Hippocampal formation (tissue), 2 donors: ENCODE data around the gene TGFBR2.

Experiments
- DNase-seq, 2 donors: peaks; one replicate each; lab custom pipeline; 2025; lab: John Stamatoyannopoulos, UW

Gene TGFBR2

DNA sequence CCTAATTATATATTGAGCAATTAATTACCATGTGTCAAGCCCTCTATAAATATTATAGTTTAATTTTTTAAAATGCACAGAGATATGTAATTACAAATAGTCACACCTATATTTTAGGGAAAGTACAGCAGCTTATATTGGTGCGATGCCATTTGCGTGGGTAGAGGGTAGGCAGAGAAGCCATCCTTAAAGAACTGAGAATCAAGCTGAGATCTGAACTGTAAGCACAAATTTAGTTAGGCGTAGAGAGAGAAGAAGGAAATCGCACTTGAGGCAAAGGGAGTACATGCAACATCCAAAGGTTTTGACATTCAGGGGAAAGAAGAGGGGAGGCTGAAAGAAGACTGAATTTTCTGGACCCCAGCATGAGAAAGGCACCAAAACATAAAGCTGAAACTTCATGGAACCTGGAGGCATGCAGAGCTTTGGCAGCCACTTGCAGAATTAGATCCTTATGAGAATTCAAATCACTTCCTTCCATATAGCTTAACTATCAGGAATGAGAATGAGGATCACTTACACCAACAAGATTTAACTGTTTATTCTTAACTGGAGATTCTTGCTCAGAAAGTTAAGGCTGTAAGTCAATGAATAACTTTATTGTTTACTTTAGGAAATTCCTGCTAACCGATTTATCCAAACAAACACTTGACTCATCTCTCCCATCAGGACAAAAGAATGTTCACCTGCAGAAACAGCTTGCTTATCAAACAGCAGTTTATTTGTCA is 114.3 kb downstream of the TGFBR2 start:
- no peak for DNase-seq

DNA sequence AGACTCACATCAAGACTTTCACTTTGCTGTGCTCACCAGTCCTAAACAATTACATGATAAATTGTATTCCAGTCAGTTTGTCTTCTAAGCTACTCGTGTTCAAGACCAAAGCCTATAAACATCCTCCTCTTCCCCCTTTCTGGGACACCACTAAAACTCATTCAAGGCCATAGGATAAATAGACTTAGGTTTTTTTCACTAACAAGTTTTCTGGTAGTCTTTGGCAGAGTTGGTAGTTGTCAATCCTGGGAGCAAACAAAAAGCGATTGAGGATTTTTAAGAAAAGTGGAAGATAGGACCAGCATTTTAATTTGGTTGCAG is 114.9 kb downstream of the TGFBR2 start:
- DNase-seq, result no peak

DNA sequence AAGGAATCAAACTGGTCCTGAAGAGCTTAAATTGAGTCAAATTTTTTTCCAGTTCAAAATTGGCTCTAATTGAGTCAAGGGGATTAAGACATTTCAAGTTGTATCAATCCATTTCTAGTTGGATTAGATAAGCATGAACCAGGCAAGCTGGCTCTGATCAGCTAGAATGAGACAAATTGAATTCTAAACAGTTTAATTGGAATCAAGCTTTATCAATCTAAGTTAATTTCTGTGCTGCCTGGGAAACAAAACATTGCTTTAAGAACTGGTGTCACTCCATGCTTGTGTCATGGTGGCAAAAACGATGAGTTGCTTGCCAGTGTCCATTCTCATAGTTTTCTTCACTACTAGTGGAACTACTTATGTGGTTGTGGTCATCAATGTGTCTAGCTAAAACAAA is 116.8 kb downstream of the TGFBR2 start:
- no peak for DNase-seq

DNA sequence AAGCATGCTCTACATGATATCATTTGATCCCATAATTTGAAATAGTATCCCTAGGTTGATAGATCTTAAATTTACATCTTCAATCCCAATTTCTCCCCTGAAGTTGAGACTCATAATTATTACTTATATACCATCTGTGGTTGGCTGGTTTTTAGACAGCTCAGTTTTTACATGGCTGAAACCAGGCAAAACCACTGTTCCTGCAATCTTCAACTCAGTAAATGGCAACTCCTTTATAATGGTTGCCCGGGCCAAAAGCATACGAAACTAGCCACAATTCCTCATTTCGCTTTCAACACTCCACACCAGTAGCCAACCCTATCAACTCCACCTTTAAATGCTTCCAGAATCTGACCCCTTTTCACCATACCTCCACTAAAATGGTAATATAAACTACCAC is 118.5 kb downstream of the TGFBR2 start:
- no peak for DNase-seq

DNA sequence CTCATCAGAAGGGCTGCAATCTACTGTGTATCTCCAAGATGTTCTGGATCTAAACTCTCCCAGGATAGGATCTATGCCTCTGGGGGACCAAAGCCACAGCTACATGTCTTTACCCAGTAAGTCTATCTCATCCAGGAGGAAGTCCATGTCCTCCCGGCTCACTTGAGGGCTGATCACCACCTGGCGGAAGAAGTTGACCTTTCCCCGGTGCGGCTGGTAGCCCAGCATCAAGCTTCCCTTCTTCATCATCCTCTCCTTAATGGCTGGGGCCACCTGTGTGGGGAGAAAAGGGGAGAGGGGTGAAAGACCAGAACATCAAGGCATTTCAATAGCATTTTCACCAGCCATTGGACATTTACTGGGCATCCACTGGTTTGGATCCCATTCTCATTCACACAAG is 121.7 kb downstream of the TGFBR2 start:
- no peak for DNase-seq

DNA sequence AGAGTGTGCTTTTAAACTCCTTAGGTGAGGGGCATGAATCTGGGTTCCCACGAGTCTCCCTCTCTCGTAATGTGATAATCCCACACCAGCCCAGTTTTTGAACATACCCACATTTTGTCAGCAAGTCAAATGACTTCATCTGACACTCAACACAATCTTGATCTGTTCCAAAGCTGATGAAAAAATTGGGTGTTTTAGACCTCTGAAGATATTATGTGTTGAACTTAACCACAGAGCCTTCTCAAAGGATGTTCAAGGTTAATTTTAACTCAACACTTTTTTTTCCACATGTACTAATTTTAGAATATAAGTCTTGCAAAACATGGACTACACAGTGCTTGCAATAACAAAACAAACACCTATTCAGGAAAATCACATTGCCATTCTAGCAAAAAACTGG is 123.1 kb downstream of the TGFBR2 start:
- DNase-seq, result no peak

DNA sequence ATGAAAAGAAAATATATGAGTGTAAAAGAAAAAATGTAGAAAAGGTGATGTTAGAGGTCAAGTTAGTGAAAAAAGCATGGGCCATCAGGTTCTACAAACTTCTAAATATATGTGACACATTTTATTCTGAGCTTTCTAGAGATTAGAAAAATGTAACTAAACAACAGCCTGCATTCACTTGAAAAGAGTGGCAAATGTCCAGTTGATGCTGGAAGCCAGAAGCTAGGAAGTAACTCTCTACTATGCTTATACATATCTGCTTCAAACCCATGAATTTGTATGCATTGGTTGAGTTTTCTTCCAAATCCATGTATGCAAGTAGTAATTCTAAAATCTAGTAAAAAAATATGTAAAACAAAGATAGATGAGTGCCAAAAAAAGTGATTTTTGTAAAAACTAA is 123.5 kb downstream of the TGFBR2 start:
- no peak for DNase-seq

DNA sequence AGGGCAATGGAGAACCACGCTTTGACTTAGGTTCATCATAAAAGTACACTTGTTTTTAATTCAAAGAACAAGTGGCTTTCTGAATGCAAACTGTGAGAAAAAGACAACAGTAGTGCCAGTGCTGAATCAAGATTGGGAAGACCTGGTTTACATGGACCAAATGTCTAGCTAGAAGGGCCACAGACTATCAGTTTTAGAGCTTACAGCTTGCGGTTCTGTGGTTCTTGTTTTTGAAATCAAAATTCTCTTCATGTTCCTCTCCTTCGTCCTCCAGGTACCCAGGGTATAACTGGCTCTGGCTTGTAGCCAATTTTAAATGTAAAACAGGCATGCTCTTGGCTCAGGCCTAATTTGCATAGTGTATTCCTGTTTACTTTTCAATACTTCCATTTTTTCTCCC is 124.6 kb downstream of the TGFBR2 start:
- DNase-seq, result no peak

DNA sequence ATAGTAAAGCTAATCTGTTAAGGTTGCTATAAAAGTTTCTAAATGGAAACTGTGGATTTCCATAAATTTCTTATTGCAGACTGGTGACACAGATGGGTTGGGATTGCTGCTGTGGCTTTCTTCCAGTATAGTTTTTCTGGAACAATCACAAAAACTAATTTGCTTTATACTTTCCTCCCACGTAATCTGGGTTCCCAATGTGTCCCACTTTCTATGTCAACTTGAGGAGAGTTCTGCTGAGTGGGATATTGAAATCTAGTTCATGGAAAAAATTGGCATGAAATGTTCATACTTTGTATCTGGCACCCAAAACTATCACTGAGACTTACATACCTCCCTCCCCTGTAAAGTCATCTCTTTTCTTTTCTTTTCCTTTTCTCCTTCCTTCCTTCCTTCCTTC is 126.8 kb downstream of the TGFBR2 start:
- peak in 1 of 2 donors; percentile 16 for DNase-seq

DNA sequence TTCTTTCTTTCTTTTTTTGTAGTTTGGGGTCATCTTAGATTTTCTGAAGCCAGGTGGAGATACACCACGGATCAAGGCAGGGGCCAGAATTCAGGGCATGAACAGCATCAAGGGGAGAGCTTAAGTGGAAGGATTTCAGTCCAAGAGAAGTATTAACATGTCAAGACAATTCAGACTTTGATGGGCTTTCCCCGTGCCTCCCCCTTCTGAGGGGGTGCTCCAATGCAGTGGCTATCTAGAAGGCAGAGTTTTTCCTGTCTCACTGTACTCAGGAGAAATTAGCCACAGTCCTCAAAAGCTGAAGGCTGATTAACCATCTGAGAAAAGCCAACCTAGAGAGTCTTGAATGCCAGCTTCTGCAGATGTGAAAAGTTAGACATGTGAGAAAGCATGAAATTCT is 127.3 kb downstream of the TGFBR2 start:
- no peak for DNase-seq

DNA sequence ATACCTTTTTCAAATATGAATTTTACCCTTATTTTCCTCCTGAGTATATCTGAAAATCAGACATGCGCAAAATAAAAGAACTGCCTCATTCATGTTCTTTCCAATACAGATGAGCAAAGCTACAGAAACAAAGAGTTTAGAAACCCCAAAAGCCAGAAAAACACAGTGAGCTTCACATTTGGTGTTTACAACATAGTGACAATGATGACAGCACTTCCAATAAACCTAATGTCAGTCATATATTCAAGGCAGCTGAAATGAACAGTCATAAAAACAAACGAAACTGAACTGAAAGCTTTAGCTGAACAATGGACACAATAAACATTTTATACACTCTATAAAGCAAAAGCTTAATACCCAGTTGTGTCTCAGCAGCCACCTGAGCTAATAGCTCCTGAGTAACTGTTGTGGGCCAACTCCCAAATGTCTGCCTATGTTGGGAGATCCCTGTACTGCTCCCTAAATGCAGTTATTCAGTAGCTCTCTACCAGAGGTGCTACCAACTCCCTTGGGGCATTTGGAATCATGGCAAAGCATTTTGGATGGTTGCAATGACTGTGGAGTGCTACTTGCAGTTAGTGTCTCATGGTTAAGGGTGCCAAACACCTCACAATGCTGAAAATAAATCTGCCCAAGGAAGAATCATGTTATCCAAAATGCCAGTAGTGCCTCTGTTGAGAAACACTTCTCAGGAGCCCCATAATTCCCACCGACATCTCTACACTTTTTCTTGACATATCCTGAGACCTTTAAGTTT is 131.5 kb downstream of the TGFBR2 start:
- no peak for DNase-seq

DNA sequence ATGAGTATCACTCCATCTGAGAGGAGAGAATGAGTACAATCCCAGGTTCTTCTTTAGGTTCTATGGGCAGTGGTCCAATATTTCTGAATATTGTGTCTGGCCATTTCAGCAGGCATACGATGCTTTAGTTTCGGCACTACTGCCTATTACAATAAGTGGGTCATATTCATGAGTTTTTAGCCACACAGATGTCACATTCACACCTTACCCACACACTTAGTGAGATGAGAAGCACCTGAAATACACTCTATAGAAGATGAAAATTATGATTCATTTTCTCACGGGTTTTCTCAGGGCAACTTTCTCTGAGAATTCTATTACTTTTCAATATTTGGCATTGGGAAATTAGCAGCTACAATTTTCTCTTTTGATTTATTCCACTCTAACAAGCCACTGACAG is 132.2 kb downstream of the TGFBR2 start:
- DNase-seq, result no peak

DNA sequence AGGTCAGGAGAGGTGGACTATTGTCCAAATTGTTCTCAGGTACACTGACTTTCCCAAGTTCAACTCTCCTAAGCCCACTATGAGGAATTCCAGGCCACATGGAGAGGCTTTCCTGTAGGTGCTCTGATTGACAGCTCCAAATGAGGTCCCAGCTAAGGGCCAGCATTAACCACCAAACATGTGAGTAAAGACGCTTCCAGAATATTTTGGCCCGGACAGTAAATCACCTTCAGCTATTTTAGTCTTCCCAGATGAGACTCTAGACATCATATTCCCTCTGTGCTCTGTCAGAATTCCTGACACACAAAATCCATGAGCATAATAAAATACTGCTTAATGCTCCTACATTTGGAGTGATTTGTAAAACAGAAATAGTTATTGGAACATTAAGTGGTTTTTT is 135.5 kb downstream of the TGFBR2 start:
- no peak for DNase-seq

DNA sequence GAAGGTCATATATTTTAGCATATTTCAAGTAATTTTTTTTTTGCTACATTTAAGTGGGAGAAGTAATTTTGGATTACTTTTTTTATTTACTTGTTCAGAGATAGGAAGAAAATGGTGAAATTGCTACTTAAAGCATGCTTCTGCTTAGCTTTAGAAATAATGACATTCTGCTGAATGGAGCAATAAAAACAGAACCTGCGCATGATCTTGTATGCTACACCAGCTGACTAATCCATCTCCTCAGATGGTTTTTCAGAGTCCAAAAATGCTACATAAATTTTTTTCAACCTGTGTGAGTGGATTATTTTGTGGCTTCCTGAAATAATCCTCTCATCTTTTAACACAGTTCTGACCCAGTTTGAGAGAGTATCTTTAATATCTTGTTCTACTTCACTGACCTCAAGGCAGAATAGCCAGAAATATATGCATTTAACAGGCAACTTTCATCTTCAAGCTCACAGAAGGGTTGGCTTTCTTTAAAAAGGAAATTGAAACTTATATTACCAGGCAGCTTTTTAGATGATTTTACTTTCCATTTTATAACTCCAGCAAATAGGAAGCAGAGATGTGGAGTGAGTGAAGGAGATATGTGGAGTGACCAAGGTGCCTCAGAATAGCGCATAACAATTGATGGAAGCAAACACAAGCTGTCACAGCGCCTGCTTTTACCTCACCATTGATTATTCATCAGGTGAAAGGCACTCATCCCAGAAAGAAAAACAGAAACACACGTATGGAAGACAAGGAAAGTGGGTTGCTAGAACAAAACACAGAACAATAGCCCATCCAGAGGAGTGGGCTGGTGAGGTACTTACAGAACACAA is 136.6 kb downstream of the TGFBR2 start:
- DNase-seq, result no peak
